ENCODE results near the gene RANBP3L. TPM values are rescaled to one million over a fixed set of nuclear protein-coding genes. Genes with fewer than 3 reads are reported as not detected.

RANBP3L gene
- polyA plus RNA-seq, 1 of the 3 experiments (the other 2 are of a cell fraction) = not detected

- CTCF ChIA-PET = no interaction called here
- 30% methylated on average over 5 of the region's 5 CpGs for WGBS (ENCODE audit: low lambda C conversion rate)
- Histone ChIP-seq H3K9me3 (no peaks in the 10 kb centered on the region), H3K36me3 (replicated peaks in 1 of 2; ENCODE audit: control insufficient read depth in 1 of 2, insufficient read depth in 2 of 2, low read length in 1 of 2) (no peaks in the 10 kb centered on the region), H3K27me3 (ENCODE audit: insufficient read depth) (no peaks in the 10 kb centered on the region; the same call in 1 of the 2 replicates), H3F3A (replicated peaks; ENCODE audit: insufficient read depth) (peaks cover 2% of the 10 kb centered on the region), H3K79me2 (ENCODE audit: insufficient read depth) (no peaks in the 10 kb centered on the region), H4K20me1 (ENCODE audit: insufficient read depth) (no peaks in the 10 kb centered on the region), H3K4me1 (ENCODE audit: control insufficient read depth in 1 of 2, insufficient read depth in 2 of 2, low read depth in 1 of 2, low read length in 1 of 2) (no peaks in the 10 kb centered on the region), H3K4me2 (no peak overlapping the region), H3K9me2 (no peaks in the 10 kb centered on the region), H3K27ac (ENCODE audit: low read depth in 2 of 2, low read length in 1 of 2) (no peak overlapping the region), H3K4me3 (ENCODE audit: low read depth in 2 of 2, low read length in 1 of 2) (no peak overlapping the region), H3K9ac (no peak overlapping the region), H2AFZ (ENCODE audit: low read depth) (no peak overlapping the region)
- DNase-seq = no peak
- POLR2A ChIA-PET = no interaction called here
- no peak for TF ChIP-seq PBX3 (IDR thresholded peaks at IDR 0.05)
- TF ChIP-seq MXI1 (IDR thresholded peaks at IDR 0.05; ENCODE audit: low read depth, low read length) = no peak
- no peak for TF ChIP-seq POLR2AphosphoS5 (IDR thresholded peaks at IDR 0.05; ENCODE audit: low read depth, low read length)
- TF ChIP-seq NFIC (IDR thresholded peaks at IDR 0.05; ENCODE audit: borderline replicate concordance) = no peak
- TF ChIP-seq SMC3 (IDR thresholded peaks at IDR 0.05; ENCODE audit: low read depth, low read length) = no peak
- no peak for TF ChIP-seq RFX5 (IDR thresholded peaks at IDR 0.05; ENCODE audit: low read length)
- no peak for TF ChIP-seq EP300 (IDR thresholded peaks at IDR 0.05; ENCODE audit: borderline replicate concordance in 1 of 2, low read depth in 1 of 2, low read length in 1 of 2)
- no peak for TF ChIP-seq ELF1 (IDR thresholded peaks at IDR 0.05)
- TF ChIP-seq RCOR1 (IDR thresholded peaks at IDR 0.05; ENCODE audit: low read length) = no peak
- TF ChIP-seq FOXM1 (IDR thresholded peaks at IDR 0.05; ENCODE audit: low read depth) = no peak
- TF ChIP-seq ZBTB33 (IDR thresholded peaks at IDR 0.05; ENCODE audit: borderline replicate concordance, low read depth) = no peak
- no peak for TF ChIP-seq CTCF (IDR thresholded peaks at IDR 0.05)
- no peak for TF ChIP-seq TAF1 (IDR thresholded peaks at IDR 0.05; ENCODE audit: borderline replicate concordance, low read depth, low read length)
- no peak for TF ChIP-seq TEAD4 (IDR thresholded peaks at IDR 0.05; ENCODE audit: borderline replicate concordance, insufficient read depth)
- no peak for TF ChIP-seq USF1 (IDR thresholded peaks at IDR 0.05; ENCODE audit: borderline replicate concordance, low read depth)
- TF ChIP-seq EZH2phosphoT487 (IDR thresholded peaks at IDR 0.05; ENCODE audit: borderline replicate concordance, low read depth) = no peak
- no peak for TF ChIP-seq GABPA (IDR thresholded peaks at IDR 0.05; ENCODE audit: low read depth)
- no peak for TF ChIP-seq JUND (IDR thresholded peaks at IDR 0.05)
- no peak for TF ChIP-seq TCF12 (IDR thresholded peaks at IDR 0.05)
Measured at GRCh38 chr5:36346896-36347690, 45.4 kb upstream of the RANBP3L start.
